Limb (tissue), 2 donors: ENCODE measurements around the gene CLDN6.

Source experiments
- DNase-seq, 2 donors: peaks; one replicate each; pipeline ENCODE4 v3.0.0-alpha.2; 2016; ENCODE audit errors: extremely low spot score in 2 of 2

Gene CLDN6

GRCh38 chr16:2971985-2972784, 45.8 kb downstream of the CLDN6 start:
- no peak for DNase-seq

- no peak for DNase-seq
Measured at GRCh38 chr16:2971134-2971984, 46.6 kb downstream of the CLDN6 start.

DNA sequence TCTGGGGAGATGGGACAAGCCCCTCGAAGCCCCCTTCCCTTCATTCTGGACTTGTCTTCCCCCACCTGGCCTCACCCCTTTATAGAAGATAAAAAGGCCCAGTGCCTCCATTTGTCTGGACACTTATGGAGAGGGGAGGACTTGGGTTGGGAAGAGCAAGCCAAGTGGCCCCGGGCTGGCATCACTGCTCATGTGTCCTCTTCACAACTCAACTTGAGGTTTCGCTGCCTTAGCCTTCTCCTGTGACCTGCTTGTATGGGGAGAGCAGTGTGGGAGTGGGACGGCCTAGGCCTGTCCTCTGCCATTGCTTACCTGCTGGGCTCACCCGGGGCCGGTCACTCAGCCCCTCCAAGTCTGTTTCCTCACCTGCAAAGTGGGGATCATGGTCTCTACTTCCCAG, 47.4 kb downstream of the CLDN6 start:
- no peak for DNase-seq

GRCh38 chr16:2969545-2970521, 48.1 kb downstream of the CLDN6 start:
- no peak for DNase-seq

DNA sequence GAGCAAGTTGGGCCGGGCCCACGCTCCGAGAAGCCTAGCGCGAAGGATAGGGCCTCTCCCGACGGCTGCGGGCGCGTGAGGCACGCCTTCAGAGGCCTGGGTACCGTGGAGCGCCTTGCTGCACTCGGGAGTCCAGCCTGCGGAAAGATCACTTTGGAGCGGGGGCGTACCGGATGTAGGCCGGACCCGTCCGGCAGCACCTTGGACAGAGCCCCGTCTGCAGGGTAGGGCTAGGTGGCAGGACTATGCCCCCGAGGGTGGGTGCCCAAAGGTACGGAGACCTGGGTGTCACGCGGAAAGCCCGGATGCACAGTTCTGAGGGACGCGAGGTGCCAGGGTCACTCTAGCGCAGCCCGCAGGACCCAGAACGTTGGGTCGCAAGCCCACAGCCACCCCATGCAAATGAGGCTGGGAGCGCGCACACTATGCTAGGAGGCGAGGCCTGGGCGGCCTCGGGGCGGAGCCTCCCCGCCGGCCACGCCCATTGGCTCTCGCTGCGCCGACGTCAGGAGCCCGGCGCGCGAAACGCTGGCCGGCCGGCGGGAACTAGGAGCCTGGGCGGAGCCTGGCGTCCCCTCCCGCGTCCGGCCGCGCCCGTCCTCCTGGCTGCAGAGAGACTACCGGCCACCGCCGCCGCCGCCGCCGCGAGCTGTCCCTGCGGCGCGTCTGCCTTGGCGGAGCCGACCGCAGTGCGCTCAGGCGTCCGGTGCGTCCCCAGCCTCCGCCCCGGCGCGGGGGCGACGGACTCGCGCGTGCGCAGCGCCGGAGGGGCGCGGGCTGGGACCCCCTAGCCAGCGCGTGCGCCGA, 49.0 kb downstream of the CLDN6 start, which contains the start of gene PAQR4:
PAQR4 (plus strand) TSS at position 611 of the 807 bp plus-strand sequence. CDS start 327 bp downstream, outside the sequence.
- peak; percentile 87 to 90 for DNase-seq

DNA sequence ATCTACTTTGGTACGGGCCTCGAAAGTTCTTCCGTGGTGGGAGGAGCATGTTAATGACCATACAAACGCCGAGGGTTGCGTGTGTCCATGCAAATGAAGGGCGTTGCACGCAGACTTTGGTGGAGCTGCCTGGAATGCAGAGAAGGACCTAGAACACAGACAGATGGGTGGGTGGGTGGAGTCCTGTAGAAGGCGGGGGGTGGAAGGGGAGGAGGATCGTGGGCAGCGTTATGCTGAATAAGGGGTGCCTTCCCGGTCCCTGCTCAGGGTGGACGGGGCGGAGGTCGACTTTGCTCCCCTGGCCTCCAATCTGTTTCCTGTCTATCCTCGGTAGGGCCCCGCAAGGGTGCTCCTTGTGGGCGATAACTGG, 49.6 kb downstream of the CLDN6 start:
- no peak for DNase-seq

- peak in 1 of 2 donors; percentile 34 for DNase-seq
Measured at GRCh38 chr16:2967721-2968161, 50.2 kb downstream of the CLDN6 start.

DNA sequence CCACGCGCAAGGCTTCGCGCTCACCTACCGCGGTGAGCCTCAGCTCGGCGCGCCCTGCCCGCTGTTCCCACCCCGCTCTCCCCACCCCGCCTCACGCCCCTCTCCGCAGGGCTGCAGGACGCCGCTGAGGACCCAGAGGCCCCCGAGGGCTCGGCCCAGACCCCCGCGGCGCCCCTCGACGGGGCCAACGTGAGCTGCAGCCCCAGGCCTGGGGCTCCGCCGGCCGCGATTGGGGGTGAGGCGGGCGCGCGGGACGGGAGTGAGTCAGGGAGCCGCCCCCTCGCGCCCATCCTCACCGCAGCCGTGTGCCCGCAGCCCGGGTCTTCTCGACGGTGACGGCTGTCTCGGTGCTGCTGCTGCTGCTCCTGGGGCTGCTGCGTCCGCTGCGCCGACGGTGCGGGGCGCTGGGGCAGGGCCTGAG, 50.8 kb downstream of the CLDN6 start:
- peak in 1 of 2 donors; percentile 38 for DNase-seq

DNA sequence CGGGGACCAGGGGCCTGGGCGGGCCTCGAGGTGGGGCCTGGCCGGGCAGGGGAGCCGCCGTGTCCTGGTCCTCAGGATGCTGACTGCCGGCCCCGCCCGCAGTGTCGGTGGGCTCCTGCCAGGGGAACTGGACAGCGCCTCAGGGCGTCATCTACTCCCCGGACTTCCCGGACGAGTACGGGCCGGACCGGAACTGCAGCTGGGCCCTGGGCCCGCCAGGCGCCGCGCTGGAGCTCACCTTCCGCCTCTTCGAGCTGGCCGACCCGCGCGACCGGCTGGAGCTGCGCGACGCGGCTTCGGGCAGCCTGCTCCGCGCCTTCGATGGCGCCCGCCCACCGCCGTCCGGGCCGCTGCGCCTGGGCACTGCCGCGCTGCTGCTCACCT, 51.2 kb downstream of the CLDN6 start:
- DNase-seq: peak in 1 of 2 donors; percentile 48

DNA sequence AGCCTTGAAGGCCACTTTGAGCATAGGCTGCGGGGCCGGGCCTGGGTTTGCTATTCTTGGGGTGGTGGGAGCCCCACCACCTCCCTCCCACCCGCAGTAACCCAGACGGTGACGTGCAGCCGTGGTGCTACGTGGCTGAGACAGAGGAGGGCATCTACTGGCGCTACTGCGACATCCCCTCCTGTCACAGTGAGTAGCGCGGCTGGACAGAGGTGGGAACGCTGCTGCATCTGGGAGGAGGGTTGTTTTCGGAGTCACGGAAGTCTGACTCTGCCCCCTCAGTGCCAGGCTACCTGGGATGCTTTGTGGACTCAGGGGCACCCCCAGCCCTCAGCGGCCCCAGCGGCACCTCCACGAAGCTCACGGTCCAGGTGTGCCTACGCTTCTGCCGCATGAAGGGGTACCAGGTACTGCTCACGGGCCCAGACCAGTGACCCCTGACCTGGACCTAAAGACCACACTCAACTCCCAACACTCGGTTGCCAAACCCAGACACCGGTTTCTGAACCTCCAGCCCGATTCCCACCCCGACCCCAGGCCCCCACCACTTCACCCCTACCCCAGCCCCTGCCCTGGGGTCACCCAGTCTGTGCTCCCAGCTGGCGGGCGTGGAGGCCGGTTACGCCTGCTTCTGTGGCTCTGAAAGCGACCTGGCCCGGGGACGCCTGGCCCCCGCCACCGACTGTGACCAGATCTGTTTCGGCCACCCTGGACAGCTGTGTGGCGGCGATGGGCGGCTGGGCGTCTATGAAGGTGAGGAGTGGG, 51.8 kb downstream of the CLDN6 start:
- peak in 1 of 2 donors; percentile 32 for DNase-seq
